ENCODE measurements around the gene CHTF18.

The CHTF18 gene

GRCh38 chr16:782766-783403 is 5.5 kb upstream of the CHTF18 start:
- in situ Hi-C loops (cut with HindIII; ENCODE audit: low pct_unique_long_range_greater_than_20kb, low sequenced_read_pairs), result no loop called here
- no peak for DNase-seq (ENCODE audit: low read depth in 1 of 2, low spot score in 1 of 2)
- no peak for TF ChIP-seq JUND (IDR thresholded peaks at IDR 0.05; ENCODE audit: low read depth)

DNA sequence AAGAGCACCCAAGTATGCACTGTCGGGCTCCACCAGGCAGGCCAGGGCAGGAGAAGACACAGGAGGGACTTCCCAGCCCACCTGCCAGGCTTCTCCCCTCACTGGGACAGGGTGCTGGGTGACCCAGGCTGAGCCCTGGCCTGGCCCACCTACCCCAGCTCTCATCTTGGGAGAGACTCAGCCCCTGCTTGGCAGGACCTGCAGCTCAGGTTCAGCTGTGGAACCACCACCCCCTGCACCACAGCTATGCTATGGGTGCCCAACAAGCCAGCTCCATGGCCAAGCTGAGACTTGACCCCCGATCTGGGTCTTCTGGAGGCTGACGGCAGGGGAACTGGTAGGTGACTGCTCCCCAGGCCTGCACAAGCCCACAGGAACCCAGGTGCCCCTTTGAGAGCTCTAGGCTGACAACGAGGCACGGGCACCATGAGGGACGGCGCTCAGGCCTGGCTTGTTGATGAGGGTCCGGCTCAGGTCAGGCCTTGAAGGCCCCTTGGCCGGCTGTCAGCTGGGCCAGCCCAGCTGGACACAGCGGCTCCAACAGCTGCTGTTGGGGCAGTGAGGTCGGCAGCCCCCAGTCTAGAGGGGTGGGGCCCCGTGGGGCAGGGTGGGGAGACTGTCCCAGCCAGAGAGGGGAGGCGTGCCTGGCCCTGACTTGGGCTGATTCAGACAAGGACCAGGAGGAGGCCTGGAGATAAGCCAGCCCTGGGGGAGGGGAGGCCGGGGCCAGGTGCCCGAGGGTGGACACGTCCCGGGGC is 4.8 kb upstream of the CHTF18 start:
- no peak for TF ChIP-seq JUND (IDR thresholded peaks at IDR 0.05; ENCODE audit: low read depth)
- DNase-seq (ENCODE audit: low read depth in 1 of 2, low spot score in 1 of 2), result no peak
- in situ Hi-C loops (cut with HindIII; ENCODE audit: low pct_unique_long_range_greater_than_20kb, low sequenced_read_pairs), result no loop called here

DNA sequence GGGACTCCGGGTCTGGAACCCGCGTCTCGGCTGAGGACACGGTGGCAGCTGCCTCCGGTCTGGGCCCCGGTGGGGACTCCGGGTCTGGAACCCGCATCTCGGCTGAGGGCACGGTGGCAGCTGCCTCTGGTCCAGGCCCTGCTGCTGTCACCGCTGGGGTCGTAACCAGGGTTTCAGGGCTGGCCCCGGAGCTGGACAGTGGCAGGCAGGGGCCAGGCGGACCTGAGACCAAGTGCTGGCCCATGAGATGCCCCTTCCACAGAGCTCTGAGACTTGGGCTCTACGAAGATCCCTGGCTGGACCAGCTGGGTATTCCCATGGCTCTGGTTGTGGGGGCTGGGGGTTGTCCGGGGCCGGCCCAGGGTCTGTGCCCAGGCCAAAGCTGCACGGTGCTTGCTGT is 4.0 kb upstream of the CHTF18 start:
- DNase-seq (ENCODE audit: low read depth in 1 of 2, low spot score in 1 of 2), result no peak
- TF ChIP-seq JUND (IDR thresholded peaks at IDR 0.05; ENCODE audit: low read depth), result no peak
- in situ Hi-C loops (cut with HindIII; ENCODE audit: low pct_unique_long_range_greater_than_20kb, low sequenced_read_pairs), result no loop called here

GRCh38 chr16:785563-786535 is 2.6 kb upstream of the CHTF18 start:
- peak; percentile 72 to 77 for DNase-seq (ENCODE audit: low read depth in 1 of 2, low spot score in 1 of 2)
- no peak for TF ChIP-seq JUND (IDR thresholded peaks at IDR 0.05; ENCODE audit: low read depth)
- in situ Hi-C loops (cut with HindIII; ENCODE audit: low pct_unique_long_range_greater_than_20kb, low sequenced_read_pairs), result no loop called here

DNA sequence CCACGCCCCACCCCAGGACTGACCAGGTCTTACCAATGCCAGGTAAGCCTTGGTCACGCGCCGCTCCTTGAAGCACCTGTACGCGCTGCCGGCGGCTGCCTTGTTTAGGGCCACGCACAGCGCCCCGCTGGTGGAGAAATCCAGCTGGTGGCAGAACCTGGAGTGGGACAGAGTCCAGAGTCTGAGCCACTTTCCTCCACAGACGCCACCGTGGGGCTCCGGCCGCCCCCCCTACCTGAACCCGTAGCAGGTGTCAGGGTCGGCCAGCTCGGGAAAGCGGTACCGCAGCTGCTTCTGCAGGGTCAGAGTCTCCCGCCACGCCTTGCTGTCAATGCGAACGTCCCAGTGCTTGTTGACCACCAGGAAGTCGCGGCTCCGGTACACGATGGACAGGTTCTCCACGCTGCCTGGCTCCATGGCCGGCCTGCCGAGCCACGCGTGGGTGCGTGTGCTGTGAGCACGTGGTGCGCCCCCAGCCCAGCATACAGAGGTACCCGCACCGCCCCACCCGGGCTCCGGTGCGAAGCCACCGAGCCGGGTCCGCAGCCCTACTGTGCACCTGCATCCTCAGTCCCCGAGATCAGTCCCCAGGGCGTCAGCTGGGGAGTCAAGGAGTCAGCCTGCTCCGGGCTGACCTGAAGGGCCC is 976 bp upstream of the CHTF18 start:
- in situ Hi-C loops (cut with HindIII; ENCODE audit: low pct_unique_long_range_greater_than_20kb, low sequenced_read_pairs), result no loop called here
- TF ChIP-seq JUND (IDR thresholded peaks at IDR 0.05; ENCODE audit: low read depth), result no peak
- DNase-seq (ENCODE audit: low read depth in 1 of 2, low spot score in 1 of 2), result no peak

DNA sequence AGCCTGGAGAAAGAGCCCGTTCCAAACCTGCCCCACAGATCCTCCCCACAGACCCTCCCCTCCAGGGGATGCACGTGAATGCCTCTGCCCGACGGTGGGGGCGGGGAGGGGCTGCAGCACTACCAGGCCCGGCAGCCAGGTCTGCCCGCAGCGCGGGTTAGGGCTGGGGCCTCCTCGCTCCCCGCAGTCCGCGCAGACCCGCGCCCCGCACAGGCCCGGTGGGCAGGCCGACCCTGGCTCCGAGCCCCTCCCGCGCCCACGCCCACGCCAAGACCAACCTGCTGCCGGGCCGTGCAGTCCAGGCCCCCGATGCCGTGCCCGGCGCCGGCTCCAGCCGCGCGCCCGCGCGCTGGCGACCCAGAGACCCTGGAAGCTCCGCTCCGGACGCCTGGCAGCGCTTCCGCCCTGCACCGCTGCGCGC is 432 bp upstream of the CHTF18 start, which contains the start of gene RPUSD1:
TSS of gene RPUSD1 (minus strand) at position 404 of the 421 bp plus-strand sequence. CDS start 644 bp downstream, outside the sequence.
- no peak for DNase-seq (ENCODE audit: low read depth in 1 of 2, low spot score in 1 of 2)
- in situ Hi-C loops (cut with HindIII; ENCODE audit: low pct_unique_long_range_greater_than_20kb, low sequenced_read_pairs), result no loop called here
- no peak for TF ChIP-seq JUND (IDR thresholded peaks at IDR 0.05; ENCODE audit: low read depth)

DNA sequence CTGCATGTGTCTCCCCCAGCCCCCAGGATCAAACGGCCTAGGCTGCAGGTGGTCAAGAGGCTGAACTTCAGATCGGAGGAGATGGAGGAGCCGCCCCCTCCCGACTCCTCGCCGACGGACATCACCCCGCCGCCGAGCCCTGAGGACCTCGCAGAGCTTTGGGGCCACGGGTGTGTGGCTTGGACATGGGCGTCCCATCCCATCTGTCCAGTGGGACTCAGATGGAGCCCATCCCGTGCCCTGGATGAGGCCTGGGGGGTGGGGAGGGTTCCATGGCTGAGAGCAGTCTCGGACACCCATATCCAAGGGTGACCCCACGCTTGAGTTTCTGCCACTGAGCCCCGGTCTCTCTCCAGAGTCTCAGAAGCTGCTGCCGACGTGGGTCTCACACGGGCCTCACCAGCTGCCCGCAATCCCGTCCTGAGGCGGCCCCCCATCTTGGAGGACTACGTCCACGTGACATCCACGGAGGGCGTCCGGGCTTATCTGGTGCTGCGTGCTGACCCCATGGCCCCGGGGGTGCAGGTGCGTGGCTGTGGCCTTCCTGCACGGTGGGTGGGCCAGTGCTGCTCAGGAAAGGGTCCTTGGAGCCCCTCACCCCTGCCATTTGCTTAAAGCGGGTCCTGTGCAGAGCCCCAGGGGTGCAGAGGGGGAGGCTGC is 901 bp downstream of the CHTF18 start:
- TF ChIP-seq JUND (IDR thresholded peaks at IDR 0.05; ENCODE audit: low read depth), result no peak
- in situ Hi-C loops (cut with HindIII; ENCODE audit: low pct_unique_long_range_greater_than_20kb, low sequenced_read_pairs), result no loop called here
- no peak for DNase-seq (ENCODE audit: low read depth in 1 of 2, low spot score in 1 of 2)

- TF ChIP-seq JUND (IDR thresholded peaks at IDR 0.05; ENCODE audit: low read depth), result no peak
- in situ Hi-C loops (cut with HindIII; ENCODE audit: low pct_unique_long_range_greater_than_20kb, low sequenced_read_pairs), result no loop called here
- DNase-seq (ENCODE audit: low read depth in 1 of 2, low spot score in 1 of 2), result no peak
Observed at GRCh38 chr16:790086-790485, 1.7 kb downstream of the CHTF18 start.

GRCh38 chr16:791131-791530 is 2.7 kb downstream of the CHTF18 start:
- no peak for DNase-seq (ENCODE audit: low read depth in 1 of 2, low spot score in 1 of 2)
- in situ Hi-C loops (cut with HindIII; ENCODE audit: low pct_unique_long_range_greater_than_20kb, low sequenced_read_pairs), result no loop called here
- no peak for TF ChIP-seq JUND (IDR thresholded peaks at IDR 0.05; ENCODE audit: low read depth)

GRCh38 chr16:792221-792995 is 4.0 kb downstream of the CHTF18 start:
- TF ChIP-seq JUND (IDR thresholded peaks at IDR 0.05; ENCODE audit: low read depth), result no peak
- DNase-seq (ENCODE audit: low read depth in 1 of 2, low spot score in 1 of 2), result no peak
- in situ Hi-C loops (cut with HindIII; ENCODE audit: low pct_unique_long_range_greater_than_20kb, low sequenced_read_pairs), result no loop called here

- TF ChIP-seq JUND (IDR thresholded peaks at IDR 0.05; ENCODE audit: low read depth), result no peak
- in situ Hi-C loops (cut with HindIII; ENCODE audit: low pct_unique_long_range_greater_than_20kb, low sequenced_read_pairs), result no loop called here
- no peak for DNase-seq (ENCODE audit: low read depth in 1 of 2, low spot score in 1 of 2)
Observed at GRCh38 chr16:793414-793813, 5.0 kb downstream of the CHTF18 start.
